PC-9 (cell line): ENCODE data around the gene ITSN2. TPM values are rescaled to one million over a fixed set of nuclear protein-coding genes. Genes with fewer than 3 reads are reported as not detected.

Experiments used
- BruUV-seq: library from RNA; stranded (reverse); fragments of 400-500 nt; replicated peaks from 2 replicates; lab custom pipeline; 2021; lab: Mats Ljungman, UMichigan
- CTCF ChIA-PET: fragments of 300-600 bp; sonication (Branson Sonifier 250); formaldehyde crosslinking; loops from one replicate; lab custom pipeline; 2022; ENCODE audit warnings: antibody characterized with exemption; lab: Charles Lee
- POLR2A ChIA-PET: fragments of 300-600 bp; sonication (Branson Sonifier 250); formaldehyde crosslinking; loops from one replicate; lab custom pipeline; 2022; ENCODE audit warnings: antibody characterized with exemption; ENCODE audit not compliant: unreplicated experiment; lab: Charles Lee
- DNase-seq, 2 experiments: peaks; one replicate each; pipeline versions ENCODE4 v3.0.0 to v3.0.0-alpha.2; 2015 to 2022; ENCODE audit warnings: mixed read lengths in 1 of 2
- H2AFZ ChIP-seq: fragments of 200-600 bp; sonication (generic); 2 replicates; pipeline ENCODE4 v1.8.1; 2017; ENCODE audit warnings: antibody characterized with exemption
- H3F3A ChIP-seq: fragments of 200-600 bp; sonication (generic); 2 replicates; pipeline ENCODE4 v1.8.1; 2017; ENCODE audit warnings: antibody characterized with exemption, mild to moderate bottlenecking, low read depth; ENCODE audit not compliant: insufficient read depth
- H3K27ac ChIP-seq: fragments of 200-600 bp; sonication (generic); 2 replicates; pipeline ENCODE4 v1.6.1; 2016; ENCODE audit warnings: mixed run types
- H3K27me3 ChIP-seq: fragments of 200-600 bp; sonication (generic); 2 replicates; pipeline ENCODE4 v1.6.1; 2016; ENCODE audit warnings: low read depth, mixed run types; ENCODE audit not compliant: insufficient read depth
- H3K36me3 ChIP-seq: fragments of 200-600 bp; sonication (generic); 2 replicates; pipeline ENCODE4 v1.6.1; 2016; ENCODE audit warnings: low read depth, mixed run types
- H3K4me1 ChIP-seq: fragments of 200-600 bp; sonication (generic); replicated peaks from 2 replicates; pipeline ENCODE4 v1.6.1; 2016; ENCODE audit warnings: mixed run types; ENCODE audit not compliant: insufficient read depth
- H3K4me2 ChIP-seq: fragments of 200-600 bp; sonication (generic); 2 replicates; pipeline ENCODE4 v1.6.1; 2017; ENCODE audit warnings: mixed run types
- H3K4me3 ChIP-seq: fragments of 200-600 bp; sonication (generic); 2 replicates; pipeline ENCODE4 v1.6.1; 2016; ENCODE audit warnings: mixed run types
- H3K79me2 ChIP-seq: fragments of 200-600 bp; sonication (generic); 2 replicates; pipeline ENCODE4 v1.6.1; 2017; ENCODE audit warnings: low read depth, mixed run types
- H3K9me2 ChIP-seq: fragments of 200-600 bp; sonication (generic); 2 replicates; pipeline ENCODE4 v1.8.1; 2017; ENCODE audit warnings: mild to moderate bottlenecking; ENCODE audit not compliant: insufficient read depth
- H3K9me3 ChIP-seq: fragments of 200-600 bp; sonication (generic); 2 replicates; pipeline ENCODE4 v1.8.1; 2016; ENCODE audit warnings: low read depth; ENCODE audit not compliant: insufficient read depth
- H4K20me1 ChIP-seq: fragments of 200-600 bp; sonication (generic); 2 replicates; pipeline ENCODE4 v1.8.1; 2017; ENCODE audit not compliant: insufficient read depth
- EZH2 ChIP-seq: fragments of 200-600 bp; sonication (generic); IDR thresholded peaks from 2 replicates; pipeline ENCODE4 v1.8.0; 2017; ENCODE audit warnings: antibody characterized with exemption, low read depth
- intact Hi-C: fragments of 100-400 bp; cut with micrococcal nuclease; formaldehyde crosslinking; loops from one replicate; pipeline ENCODE4 v1.10.0; 2022; ENCODE audit not compliant: unreplicated experiment
- total RNA-seq: library from RNA; stranded (reverse); gene quantifications from 2 replicates; pipeline ENCODE4 v1.2.3, GENCODE V29; 2021
- TF ChIP-seq, protein P1 (sequence below): fragments of 200-600 bp; sonication (generic); conservative IDR thresholded peaks from 2 replicates; pipeline ENCODE4 v1.6.1; 2017; ENCODE audit warnings: mixed run types, antibody characterized with exemption, mild to moderate bottlenecking, moderate library complexity

ITSN2 gene
- total RNA-seq, 1 experiment from 2014 or later = 28.4 TPM

DNA sequence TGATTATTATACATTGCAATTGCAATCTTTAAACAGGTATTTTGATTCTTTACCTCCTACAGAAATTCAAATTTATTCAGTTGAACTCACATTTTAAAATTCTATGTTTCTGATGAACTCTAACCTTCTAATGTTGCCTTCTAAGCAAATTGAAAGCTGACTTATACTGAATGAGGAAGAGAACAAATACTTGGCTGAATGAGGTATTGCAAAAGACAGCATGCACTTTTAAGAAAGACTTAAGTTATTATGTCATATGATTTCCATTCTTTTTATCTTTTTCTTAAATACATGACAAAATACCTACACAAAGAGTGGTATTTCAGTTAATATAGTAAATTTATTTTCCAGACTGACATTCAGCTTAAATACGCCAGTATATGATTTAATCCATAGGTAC is 120.8 kb downstream of the ITSN2 start:
- Histone ChIP-seq H3K36me3 (0 out of 2 replicates have a peak, but pooled peaks cover 4% of the 10 kb centered on the region), H3F3A (peaks cover 3% of the 10 kb centered on the region; the same call in 1 of the 2 replicates), H2AFZ (no peak overlapping the region), H3K4me2 (no peak overlapping the region), H3K79me2 (no peaks in the 10 kb centered on the region), H4K20me1 (no peaks in the 10 kb centered on the region), H3K4me1 (no peaks in the 10 kb centered on the region), H3K9me3 (no peaks in the 10 kb centered on the region), H3K27ac (no peak overlapping the region), H3K27me3 (no peaks in the 10 kb centered on the region), H3K9me2 (no peaks in the 10 kb centered on the region), H3K4me3 (no peak overlapping the region)
- ChIA-PET POLR2A (no interaction called here), CTCF (no interaction called here)
- BruUV-seq = no TSS peak
- DNase-seq = no peak
- intact Hi-C loops = loop anchor here (5.0 to 10.0 kb wide), 2 partner anchors 125 to 143 kb away; partner anchors contain the start of gene ITSN2
- TF ChIP-seq, protein P1, sequence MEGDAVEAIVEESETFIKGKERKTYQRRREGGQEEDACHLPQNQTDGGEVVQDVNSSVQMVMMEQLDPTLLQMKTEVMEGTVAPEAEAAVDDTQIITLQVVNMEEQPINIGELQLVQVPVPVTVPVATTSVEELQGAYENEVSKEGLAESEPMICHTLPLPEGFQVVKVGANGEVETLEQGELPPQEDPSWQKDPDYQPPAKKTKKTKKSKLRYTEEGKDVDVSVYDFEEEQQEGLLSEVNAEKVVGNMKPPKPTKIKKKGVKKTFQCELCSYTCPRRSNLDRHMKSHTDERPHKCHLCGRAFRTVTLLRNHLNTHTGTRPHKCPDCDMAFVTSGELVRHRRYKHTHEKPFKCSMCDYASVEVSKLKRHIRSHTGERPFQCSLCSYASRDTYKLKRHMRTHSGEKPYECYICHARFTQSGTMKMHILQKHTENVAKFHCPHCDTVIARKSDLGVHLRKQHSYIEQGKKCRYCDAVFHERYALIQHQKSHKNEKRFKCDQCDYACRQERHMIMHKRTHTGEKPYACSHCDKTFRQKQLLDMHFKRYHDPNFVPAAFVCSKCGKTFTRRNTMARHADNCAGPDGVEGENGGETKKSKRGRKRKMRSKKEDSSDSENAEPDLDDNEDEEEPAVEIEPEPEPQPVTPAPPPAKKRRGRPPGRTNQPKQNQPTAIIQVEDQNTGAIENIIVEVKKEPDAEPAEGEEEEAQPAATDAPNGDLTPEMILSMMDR = no peak
- TF ChIP-seq EZH2 = no peak

DNA sequence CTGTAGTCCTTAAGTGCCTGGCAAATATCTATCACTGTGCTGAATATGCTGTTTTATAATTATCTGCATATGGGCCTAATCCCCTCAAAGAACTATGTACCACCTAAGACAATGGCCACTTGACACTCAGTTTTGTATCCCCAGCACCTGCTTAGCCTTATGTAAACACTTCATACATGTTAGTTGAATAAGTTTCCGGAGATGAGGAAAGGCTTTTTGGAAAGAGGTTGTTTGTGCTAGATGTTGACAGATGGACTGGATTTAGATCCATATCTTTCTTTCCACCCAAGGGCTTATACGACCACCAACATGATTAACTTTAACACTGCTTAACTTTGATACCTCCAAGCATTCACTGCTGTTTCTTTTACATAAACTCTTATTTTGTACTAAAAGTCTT is 122.2 kb downstream of the ITSN2 start:
- no peak overlapping the region for H2AFZ ChIP-seq
- ChIA-PET POLR2A (no interaction called here), CTCF (no interaction called here)
- no peaks in the 10 kb centered on the region for H3K9me2 ChIP-seq
- 0 out of 2 replicates have a peak, but pooled peaks cover 4% of the 10 kb centered on the region for H3K36me3 ChIP-seq
- no peaks in the 10 kb centered on the region for H3K9me3 ChIP-seq
- no peak overlapping the region for H3K4me3 ChIP-seq
- H3K79me2 ChIP-seq = no peaks in the 10 kb centered on the region
- no peak overlapping the region for H3K27ac ChIP-seq
- no TSS peak for BruUV-seq
- H4K20me1 ChIP-seq = no peaks in the 10 kb centered on the region
- no peaks in the 10 kb centered on the region for H3K27me3 ChIP-seq
- TF ChIP-seq, protein P1 = no peak
- TF ChIP-seq EZH2 = no peak
- H3K4me1 ChIP-seq = no peaks in the 10 kb centered on the region
- no peaks in the 10 kb centered on the region for H3F3A ChIP-seq
- intact Hi-C loops = loop anchor here (5.0 to 10.0 kb wide), 2 partner anchors 127 to 144 kb away; partner anchors contain the start of gene ITSN2
- DNase-seq = no peak
- H3K4me2 ChIP-seq = no peak overlapping the region

DNA sequence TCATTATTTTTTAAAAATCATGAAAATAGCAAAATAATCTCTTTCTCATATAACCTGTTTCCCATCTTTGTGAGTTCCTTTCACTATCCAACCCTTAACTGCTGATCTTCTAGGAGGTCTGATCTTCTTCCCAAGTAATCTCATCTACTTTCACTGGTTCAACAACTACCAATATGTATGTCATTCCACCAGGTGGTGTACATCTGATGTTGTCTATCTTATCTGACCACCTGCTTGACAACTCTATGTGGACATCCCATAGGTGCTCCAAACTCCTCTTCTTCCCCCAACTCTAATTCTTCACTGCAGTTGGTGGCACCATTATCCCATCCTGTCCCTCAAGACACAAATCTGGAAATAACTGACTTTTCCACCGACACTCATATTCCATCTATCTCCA is 123.0 kb downstream of the ITSN2 start:
- intact Hi-C loops = loop anchor here (5.0 to 10.0 kb wide), 2 partner anchors 127 to 145 kb away; partner anchors contain the start of gene ITSN2
- Histone ChIP-seq H3K27ac (no peak overlapping the region), H3K9me2 (no peaks in the 10 kb centered on the region), H2AFZ (no peak overlapping the region), H3K9me3 (no peaks in the 10 kb centered on the region), H3K4me2 (no peak overlapping the region), H3K79me2 (no peaks in the 10 kb centered on the region), H3K4me3 (no peak overlapping the region), H3K4me1 (no peaks in the 10 kb centered on the region), H3F3A (no peaks in the 10 kb centered on the region), H3K27me3 (no peaks in the 10 kb centered on the region), H4K20me1 (no peaks in the 10 kb centered on the region), H3K36me3 (0 out of 2 replicates have a peak, but pooled peaks cover 4% of the 10 kb centered on the region)
- TF ChIP-seq, protein P1 = no peak
- TF ChIP-seq EZH2 = no peak
- POLR2A ChIA-PET = no interaction called here
- CTCF ChIA-PET = interaction anchor here (0.6 kb wide), 1 partner anchor 134 kb away, joined by 3 read pairs; no protein-coding TSS in a partner anchor
- DNase-seq = no peak
- BruUV-seq = no TSS peak
